ENCODE data around the gene FOXP2.

Gene FOXP2

GRCh38 chr7:114659409-114660125 lies 245.0 kb downstream of the FOXP2 start:
- no peak for DNase-seq

DNA sequence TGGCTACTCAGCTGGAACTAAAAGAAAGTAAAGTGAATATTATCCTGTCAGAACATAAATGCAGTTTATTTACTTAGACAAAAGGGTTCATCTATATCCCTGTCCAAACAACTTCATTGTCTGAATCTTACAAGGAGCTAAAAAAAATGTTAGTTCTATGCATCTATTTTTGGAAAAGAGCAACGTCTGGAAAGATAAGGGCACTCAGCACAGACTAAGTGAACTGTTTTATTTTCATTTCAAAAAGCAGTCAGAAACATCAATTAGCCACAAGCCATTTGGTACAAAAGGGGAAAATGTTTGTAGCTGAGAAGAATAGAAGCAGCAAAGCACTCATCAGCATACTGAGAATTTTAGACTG lies 245.5 kb downstream of the FOXP2 start:
- no peak for DNase-seq

GRCh38 chr7:114660753-114661152 lies 246.1 kb downstream of the FOXP2 start:
- DNase-seq: no peak

GRCh38 chr7:114662002-114662677 lies 247.5 kb downstream of the FOXP2 start:
- no peak for DNase-seq

DNA sequence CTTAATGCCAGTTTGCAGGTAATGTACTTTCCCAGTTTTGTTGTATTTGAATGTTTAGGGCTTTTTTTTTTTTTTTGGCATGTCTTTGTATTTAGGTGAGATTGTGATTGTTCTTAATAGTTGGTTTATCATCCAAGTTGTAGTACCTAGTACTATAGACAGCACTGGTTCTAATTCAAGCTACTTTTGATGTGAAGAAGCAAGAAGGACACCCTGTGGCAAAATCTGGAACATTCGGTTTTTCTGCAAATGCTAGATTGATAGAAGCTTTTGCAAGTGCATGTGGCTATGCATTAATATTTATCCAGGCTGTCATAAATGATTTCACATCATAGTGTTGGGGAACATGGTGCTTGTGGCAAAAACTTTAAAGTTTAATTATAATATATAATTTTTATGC lies 248.9 kb downstream of the FOXP2 start:
- peak; percentile 28 for DNase-seq

GRCh38 chr7:114670676-114671075 lies 256.1 kb downstream of the FOXP2 start:
- no peak for DNase-seq

GRCh38 chr7:114671563-114672123 lies 257.0 kb downstream of the FOXP2 start:
- no peak for DNase-seq

DNA sequence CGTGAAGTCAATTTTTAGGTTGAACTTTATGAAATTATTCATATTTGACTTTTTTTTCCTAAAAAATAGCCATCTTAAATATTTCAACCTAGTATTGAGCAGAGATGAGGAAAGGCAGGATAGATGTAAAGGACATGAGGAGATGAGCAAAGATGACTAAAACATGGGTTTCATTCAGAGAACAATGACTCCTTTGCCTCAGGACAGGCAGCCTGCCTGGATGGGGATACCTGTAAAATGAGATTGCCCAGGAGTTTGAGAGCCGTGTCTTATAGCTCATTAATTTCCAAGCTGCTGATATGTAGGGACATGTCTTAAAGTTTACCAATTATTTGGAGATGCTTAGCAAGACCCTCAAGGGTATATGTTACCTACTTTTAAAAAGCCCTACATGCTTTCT lies 263.5 kb downstream of the FOXP2 start:
- no peak for DNase-seq

- DNase-seq: no peak
Observed at GRCh38 chr7:114687238-114687637, 272.6 kb downstream of the FOXP2 start.

DNA sequence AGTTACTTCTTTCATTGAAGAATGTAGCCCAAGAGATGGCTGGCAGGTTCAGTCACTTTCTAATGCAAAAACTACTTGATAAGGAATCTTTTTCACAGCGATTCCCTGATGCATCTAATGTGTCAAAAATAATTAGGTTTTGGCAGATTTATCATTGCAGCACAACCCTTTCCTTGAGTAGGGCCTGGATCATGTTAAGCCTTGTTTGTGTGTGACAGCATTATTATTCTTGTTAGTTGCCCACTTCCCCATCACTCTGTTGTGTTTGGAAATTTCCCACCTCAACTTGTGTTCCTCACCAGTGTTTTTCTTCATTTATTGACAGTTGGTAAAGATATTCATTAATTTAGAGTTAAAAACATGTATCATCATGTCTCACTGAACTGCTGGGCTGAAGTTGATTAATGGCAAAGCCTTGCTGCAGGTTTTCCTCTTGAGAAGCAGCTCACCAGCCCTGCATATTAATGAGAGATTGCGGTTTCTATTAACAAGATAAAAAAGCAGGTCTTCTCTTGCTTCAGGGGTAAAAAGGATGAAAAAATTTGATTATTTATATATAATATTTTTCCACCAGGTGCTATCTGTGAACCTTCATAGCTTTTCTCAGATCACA lies 273.9 kb downstream of the FOXP2 start:
- DNase-seq: no peak

DNA sequence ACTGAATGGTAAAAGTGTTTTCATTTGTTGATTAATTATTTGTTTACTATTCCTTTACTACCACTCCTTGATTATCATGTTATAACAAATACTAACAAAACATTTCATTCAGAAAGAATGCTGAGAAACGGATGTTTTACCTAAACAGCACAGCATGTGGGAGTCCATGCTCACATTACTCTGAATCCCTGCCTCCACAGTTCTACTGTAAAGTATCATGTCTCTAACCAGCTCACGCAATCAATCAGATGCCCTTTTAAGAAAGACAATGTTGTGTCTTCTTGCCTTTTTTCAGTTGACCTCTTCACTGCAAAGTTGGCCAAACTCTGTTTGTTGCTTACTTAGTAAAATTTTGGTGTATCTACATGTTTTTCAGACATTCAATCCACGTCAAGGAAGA lies 274.8 kb downstream of the FOXP2 start:
- DNase-seq: no peak

GRCh38 chr7:114691605-114692004 lies 277.0 kb downstream of the FOXP2 start:
- no peak for DNase-seq

- DNase-seq: no peak
Observed at GRCh38 chr7:114695182-114695581, 280.6 kb downstream of the FOXP2 start.

GRCh38 chr7:114700247-114700928 lies 285.8 kb downstream of the FOXP2 start:
- DNase-seq: no peak

DNA sequence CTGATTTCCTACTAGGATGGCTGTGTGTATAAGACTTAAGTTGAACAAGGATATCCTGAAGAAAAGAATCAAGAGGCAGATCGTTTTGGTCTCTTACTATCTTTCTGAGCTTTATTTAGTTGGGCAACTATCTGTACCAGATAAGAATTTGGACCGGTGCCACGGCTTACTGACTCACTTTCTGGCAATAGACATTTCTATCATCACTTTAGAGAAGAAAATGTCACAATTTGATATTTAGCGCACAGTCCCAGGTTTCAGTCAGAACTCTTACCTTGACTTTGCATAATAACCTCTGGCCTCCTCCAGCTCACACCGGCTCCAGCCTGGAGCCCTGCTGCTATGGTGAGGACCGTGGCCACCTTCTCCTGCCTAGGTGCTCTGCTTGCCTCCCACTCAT lies 289.1 kb downstream of the FOXP2 start:
- no peak for DNase-seq

DNA sequence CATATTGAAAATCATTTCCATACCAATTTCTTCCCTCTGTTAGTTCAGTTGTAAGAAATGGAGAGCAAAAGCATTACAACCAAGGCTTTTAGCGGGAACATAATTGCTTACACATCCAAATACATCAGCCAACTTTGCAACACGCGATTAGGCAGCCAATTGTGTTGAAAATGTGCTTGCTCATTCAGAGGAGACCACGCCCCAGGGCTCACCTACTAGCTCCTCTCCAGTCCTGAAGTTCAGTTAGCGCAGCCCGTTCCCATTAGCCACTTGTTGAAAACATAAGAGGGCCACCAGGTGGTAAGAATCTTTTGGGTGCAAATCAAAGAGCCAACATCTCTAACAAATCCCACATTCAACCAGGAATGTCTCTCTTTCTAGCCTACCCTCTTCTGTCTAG lies 294.0 kb downstream of the FOXP2 start:
- no peak for DNase-seq

GRCh38 chr7:114710499-114710898 lies 295.9 kb downstream of the FOXP2 start:
- no peak for DNase-seq

DNA sequence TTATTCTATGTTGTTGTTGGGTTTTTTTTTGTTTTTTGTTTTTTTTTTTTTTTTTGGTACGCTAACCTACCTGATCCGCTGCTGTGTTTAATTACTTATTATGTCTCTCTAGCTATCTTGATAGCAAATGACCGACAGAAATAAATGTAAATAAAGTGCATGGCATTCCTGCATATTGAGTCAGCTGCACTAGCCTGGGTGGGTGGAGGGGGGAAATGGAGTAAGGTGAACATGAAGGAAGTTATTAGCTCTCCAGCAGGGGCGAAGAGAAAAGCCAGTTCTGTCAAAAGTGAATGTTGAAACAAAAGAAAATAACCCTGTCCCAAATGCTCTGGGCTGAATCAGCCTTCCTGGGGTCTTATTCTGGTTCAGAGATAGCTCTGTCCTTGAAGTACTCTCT lies 296.6 kb downstream of the FOXP2 start:
- DNase-seq: no peak

DNA sequence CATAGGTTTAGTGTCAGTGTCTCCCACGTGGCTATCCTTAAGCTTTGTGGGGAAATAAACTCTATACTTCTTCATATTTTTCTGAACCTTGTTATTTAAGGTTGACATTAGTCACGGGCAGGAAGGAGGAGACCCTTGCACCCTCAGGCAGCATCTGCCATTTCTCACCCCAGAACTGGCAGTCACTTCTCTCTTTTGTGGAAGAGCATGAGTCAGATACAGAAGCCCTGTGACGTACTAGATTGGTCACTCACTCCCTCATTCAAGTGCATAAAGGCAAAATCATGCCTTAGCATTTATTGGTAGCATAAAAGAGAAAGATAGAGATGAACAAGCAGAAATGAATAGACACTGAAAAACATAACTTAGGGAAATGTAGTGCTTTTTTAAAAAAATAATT lies 301.3 kb downstream of the FOXP2 start:
- no peak for DNase-seq

- DNase-seq: no peak
Observed at GRCh38 chr7:114718861-114719260, 304.2 kb downstream of the FOXP2 start.

DNA sequence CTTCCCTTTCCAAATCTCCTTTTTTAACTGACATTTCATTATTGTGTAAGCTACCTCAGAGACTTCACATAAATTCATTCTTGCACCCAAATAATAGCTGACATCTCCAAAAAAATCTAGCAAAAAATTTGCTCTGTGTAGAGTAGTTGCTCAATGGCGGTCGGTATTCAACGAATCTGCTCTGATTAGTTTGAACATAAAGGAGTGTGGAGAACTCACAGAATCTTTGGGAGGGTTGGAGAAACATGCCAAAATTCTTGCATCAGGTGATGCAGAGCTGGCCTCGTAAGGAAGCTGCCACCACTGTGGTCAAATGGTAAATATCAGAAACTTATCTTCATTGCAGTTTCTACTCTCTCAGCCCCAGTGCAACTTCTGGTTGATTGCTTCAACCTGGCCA lies 306.1 kb downstream of the FOXP2 start:
- DNase-seq: no peak

DNA sequence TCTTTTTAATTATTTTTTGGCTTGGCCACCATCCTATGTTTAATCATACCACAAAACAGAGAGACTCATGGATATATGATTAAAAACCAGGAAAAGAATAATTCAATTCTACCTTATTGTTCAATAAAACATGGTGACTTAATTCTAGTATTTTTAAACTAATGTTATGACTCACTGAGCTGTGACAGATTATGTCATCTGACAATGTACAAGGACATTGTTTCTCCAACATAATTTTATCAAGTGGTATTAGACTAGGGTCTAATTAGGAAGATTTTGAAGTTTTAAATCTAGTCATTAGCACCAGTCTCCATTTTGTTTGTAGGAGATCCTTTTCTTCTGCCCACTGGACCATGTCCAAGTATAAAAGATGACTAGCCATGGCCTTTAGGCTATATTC lies 307.9 kb downstream of the FOXP2 start:
- no peak for DNase-seq

DNA sequence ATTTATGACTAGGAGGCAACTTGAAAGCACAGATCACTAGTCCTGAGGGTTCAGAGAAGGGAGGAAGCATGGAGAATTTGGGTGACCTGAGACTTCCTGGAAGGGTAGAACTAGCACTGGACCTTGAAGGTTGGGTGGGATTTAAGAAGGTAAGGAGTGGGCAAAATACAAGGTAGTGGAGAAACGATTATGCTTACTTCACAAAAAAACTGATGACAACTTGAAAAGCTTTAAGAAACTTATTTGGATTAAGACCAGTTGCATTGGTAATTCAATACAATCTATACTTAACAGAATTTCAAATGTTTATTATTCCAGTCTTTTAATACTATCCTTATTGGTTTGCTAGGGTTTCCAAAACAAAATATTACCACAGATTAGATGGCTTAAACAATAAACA lies 308.7 kb downstream of the FOXP2 start:
- DNase-seq: no peak

DNA sequence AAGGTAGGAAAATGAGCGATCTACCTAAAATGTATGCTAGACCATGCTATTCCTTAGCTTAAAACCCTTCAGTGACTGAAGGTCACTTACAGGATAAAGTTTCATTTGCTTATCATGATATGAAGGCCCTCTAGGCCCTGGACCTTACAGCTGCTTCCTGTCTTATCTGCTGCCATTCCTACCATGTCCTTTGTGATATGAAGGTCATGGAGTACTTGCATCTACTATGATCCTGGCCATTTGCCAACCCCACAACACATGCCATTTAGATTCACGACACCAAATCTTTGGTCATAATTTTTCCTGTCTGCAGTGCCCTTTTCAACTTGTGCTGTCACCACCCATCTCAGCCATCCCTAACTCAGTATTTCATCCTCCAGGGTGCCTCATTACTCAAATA lies 325.5 kb downstream of the FOXP2 start:
- DNase-seq: no peak

All from femur (tissue), 1 donor.